Mammary epithelial cell (primary cell): Measurements from ENCODE around the gene CFAP57.

Experiments
- CTCF ChIP-seq, 2 donors: IDR thresholded peaks in 1 of 2; conservative IDR thresholded peaks in 1 of 2; 2 replicates each; pipeline ENCODE4 v1.5.1; 2011 to 2012; ENCODE audit warnings: inconsistent platforms in 2 of 2, low read length in 2 of 2, mild to moderate bottlenecking in 2 of 2, control low read depth in 1 of 2, low read depth in 1 of 2; ENCODE audit not compliant: insufficient read depth in 1 of 2; ENCODE audit errors: extremely low read depth in 1 of 2
- EZH2 ChIP-seq: IDR thresholded peaks from 2 replicates; pipeline ENCODE4 v1.6.1; 2012; ENCODE audit warnings: low read length, inconsistent platforms, borderline replicate concordance

- TF ChIP-seq CTCF (conservative IDR thresholded peaks at IDR 0.05 in 1 of 2, IDR thresholded peaks at IDR 0.05 in 1 of 2; ENCODE audit: extremely low read depth in 1 of 2, insufficient read depth in 1 of 2, low read depth in 1 of 2, low read length in 2 of 2) (no peak), EZH2 (no peak)
Measured at GRCh38 chr1:43128816-43129215, 43.3 kb upstream of the CFAP57 start.
